ENCODE data around the gene SFXN5. TPM values are rescaled to one million over a fixed set of nuclear protein-coding genes. Genes with fewer than 3 reads are reported as not detected.

Gene SFXN5, protein sequence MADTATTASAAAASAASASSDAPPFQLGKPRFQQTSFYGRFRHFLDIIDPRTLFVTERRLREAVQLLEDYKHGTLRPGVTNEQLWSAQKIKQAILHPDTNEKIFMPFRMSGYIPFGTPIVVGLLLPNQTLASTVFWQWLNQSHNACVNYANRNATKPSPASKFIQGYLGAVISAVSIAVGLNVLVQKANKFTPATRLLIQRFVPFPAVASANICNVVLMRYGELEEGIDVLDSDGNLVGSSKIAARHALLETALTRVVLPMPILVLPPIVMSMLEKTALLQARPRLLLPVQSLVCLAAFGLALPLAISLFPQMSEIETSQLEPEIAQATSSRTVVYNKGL
- total RNA-seq, result 10.5 and 11.1 TPM in 2 replicates

DNA sequence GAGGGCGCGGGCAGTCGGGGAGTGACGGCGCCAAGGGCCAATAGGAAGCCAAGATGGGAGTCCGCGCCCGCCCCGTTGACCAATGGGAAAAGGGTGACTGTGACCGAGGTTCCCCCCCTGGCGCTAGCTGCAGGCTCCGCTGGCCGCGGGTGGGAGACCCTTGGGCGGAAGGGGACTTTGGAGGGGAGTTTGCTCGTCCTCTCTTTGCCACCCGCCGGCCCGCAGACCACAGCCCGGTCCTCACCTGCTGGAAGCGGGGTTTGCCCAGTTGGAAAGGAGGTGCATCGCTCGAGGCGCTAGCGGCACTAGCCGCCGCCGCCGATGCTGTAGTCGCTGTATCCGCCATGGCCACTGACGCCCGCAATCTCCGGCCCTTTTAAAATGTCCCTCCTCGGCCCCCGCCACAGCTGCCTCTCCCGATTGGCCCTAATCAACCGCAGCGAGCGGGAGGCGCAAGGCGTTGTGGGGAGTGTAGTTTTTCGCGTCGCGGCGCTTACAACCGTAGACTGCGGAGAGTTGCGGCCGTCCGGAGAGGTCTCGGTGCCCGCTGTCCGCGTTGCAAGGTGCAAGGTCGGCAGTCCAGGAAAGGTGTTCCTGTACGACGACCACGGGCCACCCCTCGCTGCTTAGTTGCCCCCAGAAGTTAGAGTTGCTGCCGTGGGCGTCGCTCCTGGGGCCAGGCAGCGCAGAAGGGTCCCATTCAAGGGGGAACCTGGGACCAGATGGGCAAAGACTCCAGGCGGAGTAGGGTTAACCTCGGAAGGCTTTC lies at the start of gene SFXN5:
Gene SFXN5, minus strand, starts transcription at position 353 of the 769 bp plus-strand sequence. Its CDS starts 7 bp downstream, at position 346.

DNA sequence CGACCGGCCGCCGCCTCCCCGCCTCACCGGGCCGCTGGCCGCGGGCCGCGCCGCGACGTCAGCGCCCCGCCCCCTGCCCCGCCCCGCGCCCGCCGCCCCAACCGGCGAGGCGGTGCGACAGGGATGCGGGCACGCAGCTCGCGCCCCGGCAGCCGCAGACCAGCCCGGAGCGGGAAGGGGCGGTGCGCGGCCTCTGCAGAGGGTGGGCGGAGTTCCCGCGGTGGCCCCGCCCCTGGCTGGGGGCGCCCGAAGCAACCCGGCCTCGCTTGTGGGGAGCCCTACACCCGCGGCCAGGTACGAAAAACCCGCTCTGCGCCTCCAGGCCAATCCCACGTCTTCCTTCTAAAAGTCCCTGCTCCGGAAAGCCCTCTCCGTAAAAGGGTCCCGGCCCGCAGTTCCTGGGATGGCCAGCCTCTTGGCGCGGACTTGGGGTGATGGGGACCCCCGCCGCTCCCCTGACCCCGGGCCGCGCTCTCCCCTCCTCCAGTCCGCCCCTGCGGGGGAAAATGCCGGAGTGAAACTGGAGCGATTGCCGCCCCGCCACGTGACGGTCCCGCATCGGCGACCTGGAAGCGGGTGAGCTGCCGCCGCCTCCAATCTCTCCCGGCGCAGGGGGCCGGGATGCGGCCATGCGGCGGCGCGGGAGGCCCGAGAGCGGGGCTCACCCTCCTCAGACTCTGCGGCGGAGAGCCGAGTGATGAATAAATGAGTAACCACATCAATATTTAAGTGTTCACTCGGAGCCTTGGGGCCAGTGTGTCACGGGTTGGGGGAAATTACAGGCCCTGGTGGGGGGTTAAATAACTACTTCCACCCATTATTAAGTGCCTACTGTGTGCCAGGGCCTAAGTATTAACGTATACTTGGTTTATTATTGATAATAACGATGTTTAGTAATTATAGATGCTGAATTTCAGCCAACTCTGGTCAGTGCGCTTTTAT lies 41.7 kb upstream of the SFXN5 start, which contains the start of gene RAB11FIP5:
Gene RAB11FIP5, minus strand, starts transcription at position 36 of the 942 bp plus-strand sequence. CDS start 171 bp downstream, outside the sequence.

DNA sequence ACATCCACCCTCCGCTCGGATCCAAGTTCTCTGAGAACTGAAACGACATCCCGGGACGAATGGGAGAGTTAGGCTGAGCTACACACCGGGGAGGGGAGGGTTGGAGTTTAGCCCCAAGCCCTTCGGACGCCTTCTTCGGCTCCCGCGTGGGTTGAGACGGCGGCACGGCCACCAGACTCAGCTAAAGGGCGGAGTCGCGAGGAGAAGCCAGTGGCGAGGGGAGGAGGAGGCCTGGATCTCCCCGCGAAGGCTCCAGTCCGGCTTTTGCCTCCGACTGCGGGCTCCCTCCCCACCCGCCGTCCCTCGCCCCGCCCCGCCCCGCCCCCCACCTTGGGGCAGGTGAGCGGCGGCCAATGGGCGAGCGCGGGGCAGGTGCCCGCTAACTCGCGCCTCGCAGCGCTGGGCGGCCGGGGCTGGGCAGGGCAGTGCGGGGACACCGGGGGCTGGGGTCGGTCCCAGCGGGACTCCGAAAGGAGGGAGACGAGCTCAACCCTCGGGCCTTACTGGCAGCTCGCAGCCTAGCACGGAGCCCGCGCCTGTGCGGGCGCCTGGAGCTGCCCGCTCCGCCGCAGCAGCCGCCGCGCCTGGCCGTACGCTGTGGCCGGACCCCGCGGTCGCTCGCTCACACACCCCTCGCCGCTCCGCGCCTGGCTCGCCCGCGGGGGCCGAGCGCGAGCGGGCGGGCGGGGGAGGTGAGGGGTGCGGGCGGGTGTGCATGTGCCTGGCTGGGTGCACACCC lies 154.2 kb downstream of the SFXN5 start, which contains the start of gene EMX1:
Gene EMX1, plus strand, starts transcription at position 382 of the 739 bp plus-strand sequence. Its CDS starts 334 bp downstream, at position 716.

Other genes with a start within 250 kb of the SFXN5 start
- 17.6 and 19.9 TPM in 2 replicates for gene EXOC6B, start 245.7 kb downstream of the SFXN5 start, total RNA-seq
- gene SPR, start 184.3 kb downstream of the SFXN5 start, total RNA-seq, result 35.9 and 46.7 TPM in 2 replicates
- gene EMX1, start 154.2 kb downstream of the SFXN5 start, total RNA-seq, result not detected in 2 replicates
- 56.0 and 79.7 TPM in 2 replicates for gene RAB11FIP5, start 41.2 kb upstream of the SFXN5 start, total RNA-seq
- not detected in 2 replicates for gene NOTO, start 130.9 kb upstream of the SFXN5 start, total RNA-seq
- 9.4 and 13.8 TPM in 2 replicates for gene SMYD5, start 142.5 kb upstream of the SFXN5 start, total RNA-seq
- gene PRADC1, start 161.5 kb upstream of the SFXN5 start, total RNA-seq, result 17.7 and 28.6 TPM in 2 replicates
- 259 and 307 TPM in 2 replicates for gene CCT7, start 162.6 kb upstream of the SFXN5 start, total RNA-seq
- under 0.01 and 0.09 TPM in 2 replicates for gene FBXO41, start 212.8 kb upstream of the SFXN5 start, total RNA-seq
- under 0.01 TPM in 1 of 2 replicates, not detected in the other for gene EGR4, start 221.8 kb upstream of the SFXN5 start, total RNA-seq

All from dermis lymphatic vessel endothelial cell (primary cell).